ENCODE measurements around the gene GCNT2.

DNA sequence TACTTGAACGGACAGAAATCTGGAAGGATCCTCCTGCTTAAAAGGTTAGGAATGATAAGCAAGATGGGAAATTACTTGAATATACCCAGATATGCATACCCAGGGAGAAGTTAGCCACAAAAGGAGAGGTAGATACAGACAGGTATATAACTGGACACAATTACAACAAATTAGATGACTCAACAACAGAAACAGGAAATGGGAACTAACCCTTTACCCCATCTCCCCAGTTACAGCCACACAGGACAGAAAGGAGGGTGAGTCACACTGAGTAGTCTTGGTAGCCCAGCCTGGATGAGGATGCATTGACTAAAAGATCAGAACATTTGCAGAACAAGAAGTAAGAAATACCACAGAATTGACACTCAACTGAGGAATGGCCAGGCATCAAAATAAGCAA lies 112.1 kb downstream of the GCNT2 start:
- TF ChIP-seq POLR2AphosphoS5 (IDR thresholded peaks at IDR 0.05; ENCODE audit: low read depth, low read length) (no peak; the same call in 1 of the 2 replicates), REST (IDR thresholded peaks at IDR 0.05; ENCODE audit: insufficient read depth in 1 of 2, low read depth in 2 of 2, low read length in 2 of 2) (no peak), FOXP2 (optimal IDR thresholded peaks at IDR 0.05; ENCODE audit: borderline replicate concordance, extremely low read depth, extremely low read length, insufficient read depth) (no peak), TAF1 (IDR thresholded peaks at IDR 0.05; ENCODE audit: borderline replicate concordance, insufficient read depth, low read length) (no peak)
